Activated T-helper 17 cell treated with anti-CD3 and anti-CD28 coated beads, Interleukin-2, amount 50 U/mL, for 72 hours (primary cell): ENCODE results near the gene VPREB3. TPM values are rescaled to one million over a fixed set of nuclear protein-coding genes. Genes with fewer than 3 reads are reported as not detected.

Experiments
- ATAC-seq: fragments of 150-1000 bp; cut with Tn5 transposase; replicated peaks from 2 replicates; pipeline ENCODE4 v1.10.0; 2021; ENCODE audit warnings: mild to moderate bottlenecking, moderate library complexity
- H3K27ac Mint-ChIP-seq: one replicate; pipeline ENCODE4 v1.8.0; 2022; ENCODE audit warnings: mixed read lengths
- H3K27me3 Mint-ChIP-seq: one replicate; pipeline ENCODE4 v1.8.0; 2022; ENCODE audit warnings: mixed read lengths
- H3K36me3 Mint-ChIP-seq: one replicate; pipeline ENCODE4 v1.8.0; 2022; ENCODE audit warnings: low read depth, mild to moderate bottlenecking, mixed read lengths
- H3K4me1 Mint-ChIP-seq: one replicate; pipeline ENCODE4 v1.8.0; 2022; ENCODE audit warnings: mixed read lengths
- H3K4me3 Mint-ChIP-seq: one replicate; pipeline ENCODE4 v1.8.0; 2022; ENCODE audit warnings: mild to moderate bottlenecking, mixed read lengths
- H3K9me3 Mint-ChIP-seq: one replicate; pipeline ENCODE4 v1.8.0; 2022; ENCODE audit warnings: mixed read lengths
- total RNA-seq, 2 donors: library from RNA; stranded (reverse); gene quantifications; one replicate each; pipeline ENCODE4 v1.2.3, GENCODE V29; 2022

Gene VPREB3
- total RNA-seq, 2 donors from 2014 or later, result not detected

DNA sequence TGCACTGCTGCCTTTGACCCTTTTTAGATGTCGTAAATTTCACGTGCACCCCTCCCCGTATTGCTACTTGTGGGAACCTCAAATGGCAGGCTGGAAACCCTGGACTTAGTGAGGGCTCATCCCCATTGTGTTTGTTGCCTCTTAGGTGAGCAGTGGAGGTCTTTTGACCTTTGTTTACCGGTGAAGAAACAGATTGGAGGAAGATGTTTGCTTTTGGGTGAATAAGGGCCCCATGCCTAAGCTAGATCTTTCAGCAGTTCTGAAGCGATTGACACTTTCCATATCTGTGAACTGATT, 33.3 kb upstream of the VPREB3 start:
- Mint-ChIP-seq H3K36me3 (peaks cover 14% of the 10 kb centered on the region), H3K9me3 (no peaks in the 10 kb centered on the region), H3K4me1 (peaks cover 6% of the 10 kb centered on the region), H3K27me3 (no peaks in the 10 kb centered on the region), H3K27ac (peak overlapping the region; percentile 89), H3K4me3 (peak overlapping the region; percentile 94)
- ATAC-seq, result peak; percentile 38

DNA sequence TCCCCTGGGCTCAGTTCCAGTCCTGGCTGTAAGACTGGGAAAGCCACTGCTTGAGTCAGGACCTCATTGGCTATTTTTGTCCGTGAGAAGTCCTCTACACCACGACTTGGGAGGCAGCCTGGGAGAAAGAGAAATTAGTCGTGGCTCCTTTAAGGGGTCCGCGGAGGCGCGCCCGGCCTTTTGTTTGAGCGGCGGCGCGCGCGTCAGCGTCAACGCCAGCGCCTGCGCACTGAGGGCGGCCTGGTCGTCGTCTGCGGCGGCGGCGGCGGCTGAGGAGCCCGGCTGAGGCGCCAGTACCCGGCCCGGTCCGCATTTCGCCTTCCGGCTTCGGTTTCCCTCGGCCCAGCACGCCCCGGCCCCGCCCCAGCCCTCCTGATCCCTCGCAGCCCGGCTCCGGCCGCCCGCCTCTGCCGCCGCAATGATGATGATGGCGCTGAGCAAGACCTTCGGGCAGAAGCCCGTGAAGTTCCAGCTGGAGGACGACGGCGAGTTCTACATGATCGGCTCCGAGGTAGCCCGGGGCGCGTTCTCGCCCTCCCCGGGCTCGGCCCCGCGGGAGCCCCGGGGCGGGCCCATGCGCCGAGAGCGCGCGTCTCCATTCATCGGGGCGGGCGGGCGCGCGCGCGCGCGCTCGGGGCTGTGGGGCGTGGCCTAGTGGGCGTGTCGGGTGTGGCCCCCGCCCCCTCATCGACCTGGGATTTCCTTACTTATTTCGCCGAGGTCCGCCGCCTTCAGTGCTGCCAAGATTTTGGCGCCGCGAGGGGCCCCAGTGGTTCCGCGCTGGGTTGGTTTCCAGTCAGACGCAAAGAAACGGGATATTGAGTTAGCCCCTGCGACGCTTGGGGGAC, 32.8 kb upstream of the VPREB3 start, which contains the start of gene SMARCB1:
Gene SMARCB1 (plus strand): TSS at position 215 of the 848 bp plus-strand sequence. CDS start 204 bp downstream, at position 419.
- Mint-ChIP-seq H3K4me1 (peaks cover 6% of the 10 kb centered on the region), H3K9me3 (no peaks in the 10 kb centered on the region), H3K36me3 (peaks cover 8% of the 10 kb centered on the region), H3K27me3 (no peaks in the 10 kb centered on the region), H3K4me3 (peak within 1 kb of the TSS; percentile 94), H3K27ac (peak within 1 kb of the TSS; percentile 96)
- ATAC-seq, result peak; percentile 91

DNA sequence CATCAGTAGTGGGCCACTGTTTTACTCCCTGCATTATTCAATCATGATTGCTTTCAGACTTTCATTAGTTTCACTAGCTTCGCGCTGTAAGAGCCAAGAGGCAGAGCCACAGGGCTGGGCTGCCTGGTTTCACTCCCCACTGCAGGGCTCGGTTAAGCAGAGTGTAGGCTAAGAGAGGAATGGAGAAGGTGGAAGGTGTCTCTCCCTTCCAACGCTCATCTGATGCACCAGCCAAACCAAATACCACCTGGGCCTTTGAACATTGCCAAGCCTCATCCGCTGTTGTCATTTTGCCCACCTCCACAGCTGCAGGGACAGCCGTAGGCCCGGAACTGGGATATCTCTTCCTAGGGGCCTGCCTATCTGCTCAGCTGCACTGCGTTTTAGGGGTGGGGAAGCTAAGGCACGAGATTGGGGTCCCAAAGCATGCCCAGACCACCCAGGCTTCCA, 32.1 kb upstream of the VPREB3 start:
- Mint-ChIP-seq H3K36me3 (peaks cover 5% of the 10 kb centered on the region), H3K4me1 (peaks cover 6% of the 10 kb centered on the region), H3K27ac (peak overlapping the region; percentile 96), H3K27me3 (no peaks in the 10 kb centered on the region), H3K4me3 (peak overlapping the region; percentile 94), H3K9me3 (no peaks in the 10 kb centered on the region)
- peak; percentile 1 for ATAC-seq

DNA sequence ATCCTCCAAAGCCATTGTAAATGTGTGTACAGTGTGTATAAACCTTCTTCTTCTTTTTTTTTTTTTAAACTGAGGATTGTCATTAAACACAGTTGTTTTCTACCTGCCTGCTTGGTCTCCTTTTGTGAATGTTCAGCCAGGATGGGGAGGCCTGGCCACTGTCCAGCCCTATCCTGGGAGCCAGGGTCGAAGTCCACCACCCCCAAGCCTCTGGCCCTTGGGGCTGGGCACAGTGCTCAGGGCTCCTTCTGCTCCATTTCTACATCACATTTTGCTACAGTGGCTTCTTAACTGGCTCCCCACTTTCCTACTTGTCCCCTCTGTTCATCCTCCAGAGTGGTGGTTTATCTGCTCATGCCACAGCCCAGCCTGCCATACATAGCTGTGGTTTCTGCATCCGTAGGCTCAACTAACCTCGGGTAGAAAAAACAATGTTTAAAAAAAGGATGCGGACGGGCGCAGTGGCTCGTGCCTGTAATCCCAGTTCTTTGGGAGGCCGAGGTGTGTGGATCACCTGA, 30.0 kb upstream of the VPREB3 start:
- no peaks in the 10 kb centered on the region for H3K9me3 Mint-ChIP-seq
- no peak for ATAC-seq
- H3K36me3 Mint-ChIP-seq, result peaks cover under 1% of the 10 kb centered on the region
- H3K4me1 Mint-ChIP-seq, result peaks cover 1% of the 10 kb centered on the region
- H3K4me3 Mint-ChIP-seq, result no peak overlapping the region
- H3K27me3 Mint-ChIP-seq, result no peaks in the 10 kb centered on the region
- H3K27ac Mint-ChIP-seq, result peak overlapping the region; percentile 60

DNA sequence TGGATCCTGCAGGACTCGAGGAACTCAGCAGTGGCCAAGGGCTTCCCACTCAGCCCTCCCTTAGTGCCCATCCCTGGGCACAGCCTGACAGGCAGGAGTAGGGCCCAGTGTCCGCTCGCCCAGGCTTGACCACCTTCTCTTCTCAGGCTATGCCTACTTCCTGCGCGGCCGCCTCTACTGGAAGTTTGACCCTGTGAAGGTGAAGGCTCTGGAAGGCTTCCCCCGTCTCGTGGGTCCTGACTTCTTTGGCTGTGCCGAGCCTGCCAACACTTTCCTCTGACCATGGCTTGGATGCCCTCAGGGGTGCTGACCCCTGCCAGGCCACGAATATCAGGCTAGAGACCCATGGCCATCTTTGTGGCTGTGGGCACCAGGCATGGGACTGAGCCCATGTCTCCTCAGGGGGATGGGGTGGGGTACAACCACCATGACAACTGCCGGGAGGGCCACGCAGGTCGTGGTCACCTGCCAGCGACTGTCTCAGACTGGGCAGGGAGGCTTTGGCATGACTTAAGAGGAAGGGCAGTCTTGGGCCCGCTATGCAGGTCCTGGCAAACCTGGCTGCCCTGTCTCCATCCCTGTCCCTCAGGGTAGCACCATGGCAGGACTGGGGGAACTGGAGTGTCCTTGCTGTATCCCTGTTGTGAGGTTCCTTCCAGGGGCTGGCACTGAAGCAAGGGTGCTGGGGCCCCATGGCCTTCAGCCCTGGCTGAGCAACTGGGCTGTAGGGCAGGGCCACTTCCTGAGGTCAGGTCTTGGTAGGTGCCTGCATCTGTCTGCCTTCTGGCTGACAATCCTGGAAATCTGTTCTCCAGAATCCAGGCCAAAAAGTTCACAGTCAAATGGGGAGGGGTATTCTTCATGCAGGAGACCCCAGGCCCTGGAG, 29.3 kb upstream of the VPREB3 start:
- no peak for ATAC-seq
- no peak overlapping the region for H3K27ac Mint-ChIP-seq
- H3K9me3 Mint-ChIP-seq, result no peaks in the 10 kb centered on the region
- no peak overlapping the region for H3K4me3 Mint-ChIP-seq
- no peaks in the 10 kb centered on the region for H3K4me1 Mint-ChIP-seq
- no peaks in the 10 kb centered on the region for H3K27me3 Mint-ChIP-seq
- H3K36me3 Mint-ChIP-seq, result no peaks in the 10 kb centered on the region

DNA sequence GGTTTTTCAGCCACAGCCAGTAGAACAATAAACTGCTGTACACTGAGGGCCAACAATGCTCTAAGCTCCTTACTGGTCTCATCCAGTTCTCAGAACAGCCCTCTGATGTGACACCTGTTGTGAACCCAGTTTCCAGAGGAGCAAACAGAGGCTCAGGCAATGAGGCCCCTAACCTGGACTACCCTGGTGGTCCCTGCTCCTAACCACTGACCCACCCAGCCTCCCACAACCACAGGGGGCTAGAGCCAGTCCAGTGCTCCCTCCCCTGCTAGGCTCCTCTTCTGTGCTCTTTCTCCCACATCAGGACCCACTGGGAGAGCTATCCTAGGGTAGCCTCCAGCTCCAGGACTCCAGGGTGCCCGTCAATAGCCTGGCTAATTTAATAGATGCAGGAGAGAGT, 28.5 kb upstream of the VPREB3 start:
- ATAC-seq, result no peak
- H3K27me3 Mint-ChIP-seq, result no peaks in the 10 kb centered on the region
- no peak overlapping the region for H3K27ac Mint-ChIP-seq
- no peaks in the 10 kb centered on the region for H3K9me3 Mint-ChIP-seq
- H3K36me3 Mint-ChIP-seq, result no peaks in the 10 kb centered on the region
- no peak overlapping the region for H3K4me3 Mint-ChIP-seq
- no peaks in the 10 kb centered on the region for H3K4me1 Mint-ChIP-seq

DNA sequence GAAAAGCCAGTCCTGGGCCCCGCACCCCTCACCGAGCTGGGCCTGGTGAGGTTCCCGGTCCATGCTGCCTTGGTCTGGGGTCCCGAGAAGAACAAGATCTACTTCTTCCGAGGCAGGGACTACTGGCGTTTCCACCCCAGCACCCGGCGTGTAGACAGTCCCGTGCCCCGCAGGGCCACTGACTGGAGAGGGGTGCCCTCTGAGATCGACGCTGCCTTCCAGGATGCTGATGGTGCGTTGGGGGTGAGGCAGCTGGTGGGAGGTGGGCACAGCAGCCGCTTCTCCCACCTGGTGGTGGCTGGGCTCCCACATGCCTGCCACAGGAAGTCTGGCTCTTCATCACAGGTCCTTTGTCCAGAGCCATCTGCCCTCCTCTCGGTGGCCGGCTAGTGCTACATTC, 28.0 kb upstream of the VPREB3 start:
- Mint-ChIP-seq H3K36me3 (no peaks in the 10 kb centered on the region), H3K9me3 (no peaks in the 10 kb centered on the region), H3K27ac (no peak overlapping the region), H3K27me3 (no peaks in the 10 kb centered on the region), H3K4me1 (no peaks in the 10 kb centered on the region), H3K4me3 (no peak overlapping the region)
- no peak for ATAC-seq

DNA sequence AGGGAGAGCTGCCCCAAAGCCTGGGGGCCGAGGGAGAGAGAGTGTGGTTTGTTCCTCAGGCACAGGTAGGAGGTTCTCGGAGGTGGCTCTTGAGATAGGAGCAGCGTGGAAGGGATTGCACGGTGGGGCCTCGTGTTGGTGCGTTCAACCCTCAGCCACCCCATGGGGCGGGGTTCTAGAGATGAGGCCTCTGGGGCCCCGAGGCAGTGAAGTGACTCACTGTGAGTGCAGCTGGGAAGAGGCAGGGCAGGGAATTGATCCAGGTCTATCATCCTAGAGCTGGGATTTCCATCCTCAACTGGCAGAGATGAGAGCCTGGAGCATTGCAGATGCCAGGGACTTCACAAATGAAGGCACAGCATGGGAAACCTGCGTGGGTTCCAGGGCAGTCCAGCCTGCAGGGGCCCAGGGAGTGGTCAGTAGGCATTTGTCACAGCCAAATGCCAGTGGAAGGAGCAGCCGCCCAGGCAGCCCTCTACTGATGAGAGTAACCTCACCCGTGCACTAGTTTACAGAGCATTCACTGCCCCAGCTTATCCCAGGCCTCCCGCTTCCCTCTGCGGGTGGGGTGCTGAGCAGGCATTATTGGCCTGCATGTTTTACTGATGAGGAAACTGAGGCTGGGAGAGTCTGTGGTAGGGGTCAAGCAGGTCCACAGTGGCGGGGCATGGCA, 27.4 kb upstream of the VPREB3 start:
- no peaks in the 10 kb centered on the region for H3K27me3 Mint-ChIP-seq
- H3K27ac Mint-ChIP-seq, result peak overlapping the region; percentile 16
- H3K4me1 Mint-ChIP-seq, result no peaks in the 10 kb centered on the region
- H3K9me3 Mint-ChIP-seq, result no peaks in the 10 kb centered on the region
- no peak overlapping the region for H3K4me3 Mint-ChIP-seq
- no peak for ATAC-seq
- H3K36me3 Mint-ChIP-seq, result no peaks in the 10 kb centered on the region

DNA sequence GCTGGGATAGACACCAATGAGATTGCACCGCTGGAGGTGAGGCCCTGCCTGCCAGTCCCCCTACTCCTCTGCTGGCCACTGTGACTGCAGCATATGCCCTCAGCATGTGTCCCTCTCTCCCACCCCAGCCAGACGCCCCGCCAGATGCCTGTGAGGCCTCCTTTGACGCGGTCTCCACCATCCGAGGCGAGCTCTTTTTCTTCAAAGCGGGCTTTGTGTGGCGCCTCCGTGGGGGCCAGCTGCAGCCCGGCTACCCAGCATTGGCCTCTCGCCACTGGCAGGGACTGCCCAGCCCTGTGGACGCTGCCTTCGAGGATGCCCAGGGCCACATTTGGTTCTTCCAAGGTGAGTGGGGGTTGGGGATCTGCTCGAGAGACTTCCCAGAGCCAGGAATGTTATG, 26.8 kb upstream of the VPREB3 start:
- no peak overlapping the region for H3K4me3 Mint-ChIP-seq
- ATAC-seq, result no peak
- no peaks in the 10 kb centered on the region for H3K27me3 Mint-ChIP-seq
- no peaks in the 10 kb centered on the region for H3K36me3 Mint-ChIP-seq
- peak overlapping the region; percentile 16 for H3K27ac Mint-ChIP-seq
- H3K4me1 Mint-ChIP-seq, result no peaks in the 10 kb centered on the region
- no peaks in the 10 kb centered on the region for H3K9me3 Mint-ChIP-seq

DNA sequence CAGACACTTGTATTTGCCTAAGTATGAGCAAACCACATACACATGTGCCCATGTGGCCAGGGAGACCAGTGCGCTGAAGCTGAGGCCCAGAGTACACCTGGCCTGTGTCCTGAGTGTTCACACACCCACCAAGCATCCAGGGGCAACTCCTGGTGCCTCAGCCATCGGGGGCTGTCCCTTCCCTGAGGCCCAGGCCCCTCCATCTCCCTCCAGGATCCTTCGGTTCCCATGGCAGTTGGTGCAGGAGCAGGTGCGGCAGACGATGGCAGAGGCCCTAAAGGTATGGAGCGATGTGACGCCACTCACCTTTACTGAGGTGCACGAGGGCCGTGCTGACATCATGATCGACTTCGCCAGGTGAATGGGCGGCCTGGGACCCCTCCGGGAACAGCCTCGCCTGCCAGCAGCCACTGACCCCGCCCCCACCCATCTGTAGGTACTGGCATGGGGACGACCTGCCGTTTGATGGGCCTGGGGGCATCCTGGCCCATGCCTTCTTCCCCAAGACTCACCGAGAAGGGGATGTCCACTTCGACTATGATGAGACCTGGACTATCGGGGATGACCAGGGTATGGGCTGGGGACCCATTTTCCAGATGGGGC, 26.0 kb upstream of the VPREB3 start:
- Mint-ChIP-seq H3K27ac (no peak overlapping the region), H3K27me3 (no peaks in the 10 kb centered on the region), H3K9me3 (no peaks in the 10 kb centered on the region), H3K4me1 (no peaks in the 10 kb centered on the region), H3K4me3 (no peak overlapping the region), H3K36me3 (no peaks in the 10 kb centered on the region)
- ATAC-seq, result no peak

DNA sequence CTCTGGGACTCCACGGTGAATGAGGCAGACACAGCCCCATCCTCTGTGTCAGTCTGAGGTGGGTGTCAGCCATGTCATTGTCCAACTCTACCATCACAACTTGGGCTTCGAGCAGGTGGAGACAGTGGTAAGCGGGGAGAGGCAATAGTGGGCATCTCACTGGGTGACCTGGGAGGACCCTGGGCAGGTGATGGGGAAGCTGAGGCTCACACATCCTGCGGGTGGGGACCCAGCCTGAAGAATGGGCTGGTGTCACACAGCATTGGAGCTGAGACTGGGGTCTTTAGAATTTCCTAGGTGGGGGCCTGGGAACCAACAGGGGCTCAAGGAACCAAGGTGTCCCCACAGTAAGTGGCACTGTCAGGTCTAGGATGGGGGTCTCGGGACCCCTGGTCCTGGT, 25.5 kb upstream of the VPREB3 start:
- Mint-ChIP-seq H3K36me3 (no peaks in the 10 kb centered on the region), H3K9me3 (no peaks in the 10 kb centered on the region), H3K4me3 (no peak overlapping the region), H3K27me3 (no peaks in the 10 kb centered on the region), H3K27ac (peak overlapping the region; percentile 51), H3K4me1 (no peaks in the 10 kb centered on the region)
- ATAC-seq, result no peak

DNA sequence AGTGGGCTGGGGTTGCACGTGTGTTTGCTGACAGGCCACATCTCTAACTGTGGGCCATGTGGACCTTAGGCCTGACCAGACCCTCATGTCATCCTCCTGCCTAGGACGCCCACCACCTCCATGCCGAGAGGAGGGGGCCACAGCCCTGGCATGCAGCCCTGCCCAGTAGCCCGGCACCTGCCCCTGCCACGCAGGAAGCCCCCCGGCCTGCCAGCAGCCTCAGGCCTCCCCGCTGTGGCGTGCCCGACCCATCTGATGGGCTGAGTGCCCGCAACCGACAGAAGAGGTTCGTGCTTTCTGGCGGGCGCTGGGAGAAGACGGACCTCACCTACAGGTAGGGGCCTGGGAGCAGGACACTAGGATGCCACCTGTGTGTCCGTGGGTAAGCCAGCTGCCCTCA, 24.9 kb upstream of the VPREB3 start:
- H3K27ac Mint-ChIP-seq, result no peak overlapping the region
- no peak for ATAC-seq
- no peaks in the 10 kb centered on the region for H3K9me3 Mint-ChIP-seq
- no peaks in the 10 kb centered on the region for H3K27me3 Mint-ChIP-seq
- no peaks in the 10 kb centered on the region for H3K36me3 Mint-ChIP-seq
- H3K4me3 Mint-ChIP-seq, result no peak overlapping the region
- H3K4me1 Mint-ChIP-seq, result no peaks in the 10 kb centered on the region

DNA sequence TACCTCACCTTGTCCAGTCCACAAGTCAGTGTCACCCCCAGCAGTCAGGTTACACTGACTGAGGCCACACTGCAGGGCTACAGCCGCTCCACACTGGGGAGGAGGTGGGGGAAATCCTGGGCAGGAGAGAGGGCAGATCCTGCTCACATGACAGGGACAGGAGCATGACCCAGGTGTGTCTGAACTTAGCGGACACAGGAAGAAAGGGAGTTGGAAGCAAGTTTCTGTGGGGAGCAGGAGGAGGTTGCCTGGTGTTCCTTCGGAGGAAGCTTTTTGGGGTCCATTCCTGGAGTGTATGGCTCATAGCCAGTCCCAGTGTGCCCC, 24.3 kb upstream of the VPREB3 start:
- H3K4me1 Mint-ChIP-seq, result no peaks in the 10 kb centered on the region
- no peak overlapping the region for H3K27ac Mint-ChIP-seq
- no peak overlapping the region for H3K4me3 Mint-ChIP-seq
- ATAC-seq, result no peak
- H3K27me3 Mint-ChIP-seq, result no peaks in the 10 kb centered on the region
- H3K36me3 Mint-ChIP-seq, result no peaks in the 10 kb centered on the region
- H3K9me3 Mint-ChIP-seq, result no peaks in the 10 kb centered on the region
